NCI-H2196 treated with DMSO at 0.1 percent for 48 hours (cell line): ENCODE data around the gene UBXN7.
"Not testable (repeated sequence)": the region's sequence is repeated elsewhere in the genome, so short reads cannot be mapped to it uniquely, and the experiment has no call there.

Experiments used
- DNase-seq: peaks from one replicate; lab custom pipeline; 2025; ENCODE audit not compliant: unreplicated experiment; lab: John Stamatoyannopoulos, UW

The UBXN7 gene

DNA sequence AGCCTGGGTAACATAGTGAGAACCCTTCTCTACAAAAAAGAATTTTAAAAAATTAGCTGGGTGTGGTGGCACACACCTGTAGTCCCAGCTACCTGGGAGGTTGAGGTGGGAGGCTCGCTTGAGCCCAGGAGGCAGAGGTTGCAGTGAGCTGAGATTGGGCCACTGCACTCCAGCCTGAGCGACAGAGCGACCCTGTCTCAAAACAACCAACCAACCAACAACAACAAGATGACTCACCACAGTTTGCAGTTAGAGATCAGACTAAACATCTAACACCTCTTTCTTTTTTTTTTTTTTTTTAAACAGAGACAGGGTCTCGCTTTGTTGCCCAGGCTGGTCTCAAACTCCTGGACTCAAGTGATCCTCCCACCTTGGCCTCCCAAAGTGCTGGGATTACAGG lies 73.7 kb downstream of the UBXN7 start:
- not testable (repeated sequence) for DNase-seq

DNA sequence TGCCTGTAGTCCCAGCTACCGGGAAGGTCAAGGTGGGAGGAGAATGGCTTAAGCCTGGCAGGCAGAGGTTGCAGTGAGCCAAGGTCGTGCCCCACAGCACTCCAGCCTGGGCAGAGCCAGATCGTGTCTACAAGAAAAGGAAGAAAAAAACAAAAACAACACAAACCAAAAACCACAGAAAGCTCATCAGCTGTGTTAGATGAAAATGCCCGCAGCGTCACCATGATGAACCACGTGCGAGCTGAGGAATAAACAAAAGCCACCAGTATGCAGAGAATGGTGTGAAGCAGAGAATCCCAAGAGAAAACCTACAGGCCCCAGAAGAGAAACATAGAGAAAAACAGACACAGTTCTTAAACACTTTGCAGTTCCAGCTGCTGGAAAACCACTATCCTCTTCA lies 74.3 kb downstream of the UBXN7 start:
- no peak for DNase-seq

DNA sequence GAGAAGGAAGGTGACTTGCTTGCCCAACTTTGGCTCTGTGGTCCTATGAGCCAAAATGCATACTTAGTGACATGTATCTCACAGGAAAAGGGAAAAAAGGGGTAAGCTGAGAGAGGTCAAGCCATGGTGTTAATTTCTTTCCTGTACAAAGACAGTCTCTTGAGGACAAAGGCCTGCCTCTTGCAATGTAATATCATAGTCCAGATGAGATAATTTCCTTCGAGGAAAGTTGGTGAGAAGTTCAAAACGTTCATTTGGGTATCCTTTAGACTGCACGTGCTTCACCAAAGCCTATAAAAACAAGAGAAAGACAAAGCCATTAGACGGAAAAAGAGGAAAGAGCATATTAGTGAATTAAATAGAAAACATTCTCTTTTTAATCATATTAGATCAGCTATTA lies 75.7 kb downstream of the UBXN7 start:
- no peak for DNase-seq

DNA sequence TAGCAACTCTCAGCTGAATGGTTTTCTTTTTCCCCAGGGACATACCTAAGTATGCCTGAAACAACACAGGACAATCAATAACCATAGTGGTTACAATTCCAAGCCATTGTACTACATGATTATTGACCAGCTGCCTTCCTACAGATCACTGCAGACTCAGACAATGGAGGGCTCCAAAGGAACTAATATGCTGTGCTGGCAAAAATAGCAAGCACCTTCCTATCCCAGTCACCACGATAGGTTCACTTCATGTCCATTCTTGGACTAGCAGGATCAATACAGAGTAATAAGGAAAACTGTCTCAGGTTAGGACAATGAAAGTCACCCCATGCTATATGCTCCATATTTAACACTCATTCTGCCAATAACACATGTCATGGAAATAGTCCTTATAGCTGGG lies 76.6 kb downstream of the UBXN7 start:
- DNase-seq = no peak

DNA sequence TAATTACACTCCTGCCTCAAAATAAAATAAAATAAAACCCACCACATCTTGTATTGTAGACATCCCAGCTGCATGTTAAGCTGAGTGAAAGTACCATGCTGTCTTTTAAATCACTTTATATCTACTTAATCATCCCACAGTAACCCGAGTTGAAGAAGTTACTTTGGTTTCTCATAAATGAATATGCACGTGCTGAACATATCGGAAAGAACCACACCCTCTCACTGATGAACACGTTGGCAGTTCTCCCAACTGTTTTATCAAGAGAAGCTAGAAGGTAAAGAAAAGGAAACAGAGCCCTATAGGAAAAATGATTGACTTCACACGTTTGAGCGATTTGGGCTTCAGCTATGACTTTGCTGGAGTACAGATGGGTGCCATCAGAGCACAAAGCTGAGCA lies 78.1 kb downstream of the UBXN7 start:
- no peak for DNase-seq

DNA sequence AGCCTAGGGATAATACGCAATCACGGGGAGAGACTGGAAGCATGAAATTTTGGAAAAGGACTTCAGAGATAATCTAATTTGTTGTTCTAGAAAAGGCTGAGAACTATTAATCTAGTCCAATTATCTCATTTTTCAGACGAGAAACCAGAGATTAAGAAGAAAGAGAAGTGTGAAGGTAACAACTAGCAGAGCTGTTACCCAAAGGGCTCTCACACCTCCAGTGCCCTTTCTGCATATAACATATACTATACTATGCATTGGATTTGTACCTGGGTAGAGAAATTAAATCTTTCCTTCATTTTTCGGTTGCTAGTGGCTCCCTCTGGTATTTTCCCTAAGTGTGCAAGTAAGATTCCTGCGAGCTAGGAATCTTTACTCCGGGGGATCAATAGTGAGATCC lies 80.7 kb downstream of the UBXN7 start:
- no peak for DNase-seq

DNA sequence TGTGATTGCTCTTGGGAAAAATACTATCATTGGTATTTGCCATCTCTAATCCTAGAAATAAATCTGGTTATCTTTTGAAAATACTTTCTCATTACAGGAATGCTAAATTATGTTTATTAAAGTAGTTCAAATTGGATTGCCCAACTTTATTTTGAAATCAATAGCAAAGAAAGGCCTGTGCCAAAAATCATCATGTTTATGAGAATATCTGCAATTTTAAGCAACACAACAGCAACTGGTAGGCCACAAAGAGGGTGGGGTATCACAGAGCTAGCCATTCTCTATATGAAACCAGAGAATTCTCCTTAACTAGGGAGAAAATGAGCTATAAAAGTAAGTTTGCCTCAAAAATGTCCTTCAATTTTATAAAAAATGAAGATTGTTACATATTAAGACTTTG lies 82.2 kb downstream of the UBXN7 start:
- no peak for DNase-seq

DNA sequence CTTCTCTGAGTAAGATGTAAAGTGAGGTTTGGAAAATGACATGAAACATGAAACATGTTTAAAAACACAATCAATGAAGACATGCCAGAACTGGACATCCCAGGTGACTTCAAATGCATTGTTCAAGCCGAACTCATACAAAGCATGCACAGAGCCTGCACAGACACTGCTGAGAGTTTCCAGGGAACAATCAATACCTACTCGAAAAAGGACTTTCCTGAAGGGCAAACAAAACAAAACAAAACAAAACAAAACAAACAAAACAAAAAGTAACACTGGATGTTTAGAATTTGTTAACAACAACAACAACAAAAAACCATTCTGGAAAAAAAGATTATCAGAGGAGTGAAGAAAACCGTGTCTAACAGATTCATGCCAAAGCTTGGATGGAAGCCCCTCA lies 83.5 kb downstream of the UBXN7 start:
- no peak for DNase-seq

DNA sequence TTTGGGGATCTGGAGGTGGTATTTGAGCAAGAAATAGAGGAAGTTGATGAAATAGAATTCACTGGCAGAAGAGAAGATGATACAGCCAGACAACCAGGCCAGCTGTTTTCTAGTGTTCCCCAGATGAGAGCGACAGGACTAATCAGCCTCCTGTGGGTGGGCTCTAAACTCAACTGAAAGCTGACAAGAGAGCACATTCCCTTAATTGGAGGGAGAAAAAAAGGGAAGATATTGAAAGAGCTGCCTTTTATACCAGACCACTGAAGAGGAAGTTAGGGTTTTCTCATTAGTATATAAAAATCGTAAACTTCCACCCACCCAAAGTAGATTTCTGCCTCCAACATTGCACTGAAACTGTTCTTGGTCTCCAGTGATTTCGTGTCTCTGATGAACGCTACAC lies 87.6 kb downstream of the UBXN7 start:
- DNase-seq = no peak

DNA sequence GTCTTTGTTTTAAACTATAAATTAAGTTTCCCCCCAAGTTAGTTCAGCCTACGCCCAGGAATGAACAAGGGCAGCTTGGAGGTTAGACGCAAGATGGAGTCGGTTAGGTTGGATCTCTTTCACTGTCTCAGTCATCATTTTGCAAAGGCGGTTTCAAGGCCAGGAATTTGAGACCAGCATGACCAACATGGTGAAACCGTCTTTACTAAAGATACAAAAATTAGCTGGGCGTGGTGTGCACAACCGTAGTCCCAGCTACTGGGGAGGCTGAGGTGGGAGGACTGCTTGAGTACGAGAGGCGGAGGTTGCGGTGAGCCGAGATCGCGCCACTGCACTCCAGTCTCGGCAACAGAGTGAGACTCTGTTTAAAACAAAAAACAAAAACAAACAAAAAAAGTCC lies 88.3 kb downstream of the UBXN7 start:
- not testable (repeated sequence) for DNase-seq

DNA sequence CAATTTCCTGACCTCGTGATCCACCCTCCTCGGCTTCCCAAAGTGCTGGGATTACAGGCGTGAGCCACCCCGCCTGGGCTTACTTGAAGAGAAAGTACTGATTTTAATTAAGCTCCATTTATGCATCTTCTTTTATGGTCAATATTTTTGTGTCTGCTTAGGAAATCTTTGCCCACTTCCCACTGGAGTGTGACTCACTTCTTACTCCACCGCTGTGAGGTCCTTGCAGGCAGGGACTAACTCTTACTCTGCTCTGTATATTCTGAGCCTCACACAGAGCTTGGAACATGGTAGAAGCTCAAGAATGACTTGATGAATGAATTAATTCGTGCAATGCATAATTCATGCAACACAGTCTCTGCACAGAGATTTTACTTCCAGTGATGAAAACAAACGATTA lies 91.1 kb downstream of the UBXN7 start:
- DNase-seq = no peak

DNA sequence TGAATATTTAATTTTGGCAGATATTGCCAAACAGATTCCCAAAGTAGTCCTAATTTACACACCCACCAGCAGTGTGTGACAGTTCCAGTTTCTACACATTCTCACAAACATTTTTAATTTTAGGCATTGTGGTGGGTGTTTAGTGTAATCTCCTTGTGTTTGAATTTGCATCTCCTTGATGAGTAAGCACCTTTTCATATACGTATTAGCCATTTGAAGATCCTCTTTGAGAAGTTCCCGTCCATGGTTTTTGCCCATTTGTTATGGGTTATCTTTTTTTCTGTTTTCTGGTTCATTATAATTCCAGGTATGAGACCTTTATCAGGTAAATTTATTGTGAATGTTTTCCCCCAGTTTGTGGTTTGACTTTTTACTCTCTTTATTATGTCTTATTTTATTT lies 91.8 kb downstream of the UBXN7 start:
- no peak for DNase-seq

DNA sequence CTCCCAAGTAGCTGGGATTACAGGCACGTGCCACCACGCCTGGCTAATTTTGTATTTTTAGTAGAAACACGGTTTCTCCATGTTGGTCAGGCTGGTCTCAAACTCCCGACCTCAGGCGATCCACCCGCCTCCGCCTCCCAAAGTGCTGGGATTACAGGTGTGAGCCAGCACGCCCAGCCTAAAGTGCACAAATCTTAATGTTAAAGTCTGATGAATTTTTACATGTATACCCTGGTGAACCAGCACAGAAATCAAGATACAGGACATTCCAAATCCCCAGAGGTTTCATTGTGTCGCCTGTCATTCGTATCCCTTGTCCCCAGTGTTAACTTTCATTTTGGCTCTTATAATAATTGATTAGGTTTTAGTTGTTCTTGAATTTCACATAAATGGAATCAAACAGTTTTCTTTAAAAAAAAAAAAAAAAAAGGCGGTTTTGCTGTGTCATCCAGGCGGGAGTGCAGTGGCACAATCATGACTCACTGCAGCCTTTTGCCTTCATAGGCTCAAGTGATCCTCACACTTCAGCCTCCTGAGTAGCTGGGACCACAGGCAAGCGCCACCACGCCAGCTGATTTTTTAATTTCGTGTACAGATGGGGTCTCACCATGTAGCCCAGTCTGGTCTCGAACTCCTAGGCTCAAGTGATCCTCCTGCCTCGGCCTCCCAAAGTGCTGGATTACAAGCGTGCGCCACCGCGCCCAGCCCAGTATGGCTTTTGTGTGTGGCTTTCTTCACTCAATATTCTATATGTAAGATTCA lies 92.6 kb downstream of the UBXN7 start:
- no peak for DNase-seq

DNA sequence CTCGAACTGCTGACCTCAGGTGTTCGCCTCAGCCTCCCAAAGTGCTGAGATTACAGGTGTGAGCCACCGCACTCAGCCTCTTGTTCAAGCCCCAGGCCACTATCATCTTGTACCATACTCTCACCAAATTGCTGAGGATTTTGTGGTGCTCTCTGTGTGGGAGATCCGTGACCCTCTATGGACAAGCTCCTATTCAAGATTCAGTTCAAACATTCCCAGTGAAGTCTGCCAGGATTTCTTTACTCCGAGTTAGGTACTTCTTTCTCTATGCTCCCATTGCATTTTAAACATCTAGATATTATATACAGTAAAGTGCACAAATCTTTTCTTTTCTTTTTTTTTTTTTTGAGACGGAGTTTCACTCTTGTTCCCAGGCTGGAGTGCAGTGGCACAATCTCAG lies 93.2 kb downstream of the UBXN7 start:
- no peak for DNase-seq

DNA sequence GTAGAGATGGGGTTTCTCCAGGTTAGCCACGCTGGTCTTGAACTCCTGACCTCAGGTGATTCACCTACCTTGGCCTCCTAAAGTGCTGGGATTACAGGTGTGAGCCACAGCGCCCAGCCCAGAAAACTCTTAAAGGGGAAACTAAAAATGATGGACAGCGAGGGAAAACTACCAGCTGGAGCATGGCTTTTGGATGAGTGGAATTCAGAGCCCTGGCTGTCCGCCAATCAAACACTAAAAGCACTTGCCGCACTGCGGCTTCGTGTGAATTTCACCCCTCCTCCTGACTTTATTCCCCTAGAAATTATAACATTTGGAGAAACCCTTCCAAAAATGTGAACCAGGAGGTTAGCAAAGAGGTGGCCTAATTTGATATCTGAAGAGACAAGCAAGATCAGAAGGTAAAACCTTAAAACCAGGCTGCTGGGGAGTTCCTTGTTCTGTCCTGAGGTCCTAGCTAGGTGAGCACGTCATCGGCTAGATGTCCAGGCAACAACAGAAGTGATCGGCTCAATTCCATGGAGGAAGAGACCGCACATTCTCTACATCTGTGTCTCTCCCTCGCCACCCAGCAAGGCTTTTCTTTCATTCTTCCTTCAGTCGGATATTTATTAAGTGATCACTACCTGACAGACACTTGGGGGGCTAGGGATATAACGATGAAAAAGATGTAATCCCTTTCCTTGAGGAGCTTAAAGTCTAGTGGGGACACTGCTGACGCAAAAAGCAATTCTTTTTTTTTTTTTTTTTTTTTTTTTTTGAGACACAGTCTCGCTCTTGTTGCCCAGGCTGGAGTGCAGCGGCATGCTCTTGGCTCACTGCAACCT lies 95.7 kb downstream of the UBXN7 start:
- no peak for DNase-seq

DNA sequence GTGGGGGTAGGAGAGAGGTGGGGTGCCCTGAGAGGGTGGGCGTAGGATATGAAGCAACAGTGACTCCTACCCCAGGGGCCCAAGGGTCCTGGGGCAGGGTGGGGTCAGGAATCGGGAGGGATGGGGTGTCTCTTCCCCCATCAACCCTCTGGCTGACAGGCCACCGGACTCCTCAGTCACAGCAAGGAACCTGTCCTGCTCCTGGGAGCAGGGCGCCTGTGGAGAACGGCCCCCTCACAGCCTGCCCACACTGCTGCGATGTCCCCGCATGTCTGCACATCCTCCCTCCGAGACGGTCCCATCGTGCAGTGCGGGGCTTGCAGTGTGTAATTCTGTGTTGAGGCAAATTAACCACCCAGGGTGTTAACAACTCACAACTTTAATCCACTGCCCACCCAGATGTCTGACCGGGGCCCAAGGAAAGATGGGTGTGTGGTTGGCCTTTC lies 96.7 kb downstream of the UBXN7 start:
- no peak for DNase-seq

DNA sequence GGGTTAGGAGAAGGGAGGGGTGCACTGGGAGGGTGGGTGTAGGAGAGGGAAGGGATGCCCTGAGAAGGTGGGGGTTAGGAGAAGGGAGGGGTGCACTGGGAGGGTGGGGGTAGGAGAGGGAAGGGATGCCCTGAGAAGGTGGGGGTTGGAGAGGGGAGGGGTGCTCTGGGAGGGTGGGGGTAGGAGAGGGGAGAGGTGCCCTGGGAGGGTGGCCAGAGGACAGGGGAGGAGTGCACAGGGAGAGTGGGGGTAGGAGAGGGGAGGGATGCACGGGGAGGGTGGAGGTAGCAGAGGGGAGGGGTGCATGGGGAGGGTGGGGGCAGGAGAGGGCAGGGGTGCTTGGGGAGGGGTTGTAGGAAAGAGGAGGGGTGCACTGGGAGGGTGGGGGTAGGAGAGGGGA lies 97.2 kb downstream of the UBXN7 start:
- no peak for DNase-seq

DNA sequence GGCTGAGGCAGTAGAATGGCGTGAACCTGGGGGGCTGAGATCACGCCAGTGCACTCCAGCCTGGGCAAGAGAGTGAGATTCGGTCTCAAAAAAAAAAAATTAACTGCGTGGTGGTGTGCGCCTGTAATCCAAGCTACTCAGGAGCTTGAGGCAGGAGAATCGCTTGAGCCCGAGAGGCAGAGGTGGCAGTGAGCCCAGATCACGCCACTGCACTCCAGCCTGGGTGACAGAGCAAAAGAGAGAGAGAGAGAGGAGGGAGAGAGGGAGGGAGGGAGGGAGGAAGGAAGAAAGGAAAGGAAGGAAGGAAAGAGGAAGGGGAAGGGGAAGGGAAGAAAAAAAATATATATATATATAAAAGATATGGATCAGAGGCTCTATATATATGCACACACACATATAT lies 100.1 kb downstream of the UBXN7 start:
- no peak for DNase-seq

DNA sequence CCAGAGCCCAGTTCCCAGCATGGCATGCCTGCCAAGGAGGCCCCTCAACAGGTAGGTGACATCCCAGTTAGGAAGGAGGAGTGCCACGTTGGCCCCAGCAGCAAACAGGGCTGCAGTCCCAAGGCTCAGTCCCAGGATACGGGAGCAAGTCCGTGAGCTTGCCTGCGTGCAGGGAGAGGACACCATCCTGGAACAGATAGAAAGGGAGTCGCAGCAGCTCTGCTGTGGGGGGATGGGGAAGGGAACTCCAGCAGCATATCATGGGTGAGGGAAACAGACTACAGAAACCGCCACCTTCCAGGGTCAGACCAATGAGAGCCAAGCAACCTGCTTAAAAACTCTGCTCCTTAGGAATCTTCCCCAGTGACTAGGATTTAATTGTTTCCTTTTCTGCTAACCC lies 104.8 kb downstream of the UBXN7 start:
- no peak for DNase-seq

DNA sequence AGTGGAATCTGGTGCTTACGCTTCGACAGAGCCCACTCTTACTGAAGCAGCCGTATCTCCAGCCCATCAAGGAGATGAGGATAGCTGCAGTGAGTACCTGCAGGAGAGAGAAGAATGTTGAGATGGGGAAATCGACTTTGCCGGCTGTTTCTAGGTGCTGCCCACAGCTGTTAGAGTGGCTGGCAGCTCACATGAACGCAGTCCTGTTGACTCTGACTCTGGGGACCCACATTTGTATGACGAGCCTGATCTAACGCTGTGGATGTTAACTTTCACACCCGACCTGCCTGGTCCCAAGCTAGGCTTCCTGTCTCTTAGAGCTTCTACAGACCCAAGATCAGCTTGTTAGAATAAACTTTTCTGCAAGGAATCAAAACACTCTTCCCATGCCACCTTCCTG lies 105.3 kb downstream of the UBXN7 start:
- DNase-seq = no peak

DNA sequence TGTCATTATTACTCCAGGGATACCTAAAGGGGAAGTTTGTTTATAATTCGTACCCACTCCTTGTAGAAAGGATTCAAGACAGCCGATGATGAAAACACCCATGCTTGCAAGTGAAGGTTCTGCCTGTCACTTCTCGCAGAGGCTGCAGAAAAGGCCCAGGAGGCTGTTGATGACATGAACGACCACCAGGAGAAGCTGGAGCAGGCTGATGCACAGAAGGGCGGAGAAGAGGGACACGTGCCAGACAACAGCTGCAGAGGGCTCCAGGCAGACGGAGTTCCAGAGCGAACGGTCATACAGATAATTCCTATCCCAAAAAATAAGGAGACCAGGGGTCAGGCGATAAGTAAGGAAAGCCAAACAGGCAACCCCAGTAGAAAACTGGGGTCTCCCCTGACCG lies 108.5 kb downstream of the UBXN7 start:
- no peak for DNase-seq

DNA sequence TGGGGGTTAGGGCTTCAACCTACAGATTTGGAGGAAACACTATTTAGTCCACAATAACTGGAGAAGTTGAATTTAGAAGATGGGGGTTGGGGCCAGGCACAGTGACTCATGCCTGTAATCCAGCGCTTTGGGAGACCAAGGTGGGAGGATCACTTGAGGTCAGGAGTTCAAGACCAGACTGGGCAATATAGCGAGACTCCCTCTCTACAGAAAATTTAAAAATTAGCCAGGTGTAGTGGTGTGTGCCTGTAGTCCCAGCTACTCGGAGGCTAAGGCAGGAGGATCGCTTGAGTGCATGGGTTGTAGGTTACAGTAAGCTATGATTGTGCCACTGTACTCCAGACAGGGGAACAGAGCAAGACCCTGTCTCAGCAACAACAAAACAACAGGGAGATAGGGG lies 109.2 kb downstream of the UBXN7 start:
- no peak for DNase-seq

DNA sequence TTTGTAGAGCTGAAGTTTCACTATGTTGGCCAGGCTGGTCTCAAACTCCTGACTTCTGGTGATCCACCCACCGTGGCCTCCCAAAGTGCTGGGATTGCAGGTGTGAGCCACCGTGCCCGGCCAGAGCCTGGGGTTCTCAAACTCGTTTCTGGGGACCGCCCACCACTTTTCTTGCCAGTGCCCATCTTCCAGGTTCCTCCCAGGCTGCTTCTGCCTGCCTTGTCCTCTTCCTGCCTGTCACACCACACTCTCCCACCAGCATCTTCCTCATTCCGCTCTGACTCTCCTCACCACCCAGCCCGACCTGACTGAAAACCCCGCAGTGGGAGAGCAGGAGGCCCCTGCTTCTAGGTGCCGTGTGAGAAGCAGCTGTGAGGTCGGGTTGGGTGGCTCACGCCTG lies 111.1 kb downstream of the UBXN7 start:
- no peak for DNase-seq
